ENCODE results near the gene GNAQ.
"Not testable (repeated sequence)": the region's sequence is repeated elsewhere in the genome, so short reads cannot be mapped to it uniquely, and the experiment has no call there.

GNAQ gene

GRCh38 chr9:77738932-77739331 is 292.7 kb downstream of the GNAQ start:
- Histone ChIP-seq H3K9ac (ENCODE audit: low read length) (no peak overlapping the region), H3K4me1 (ENCODE audit: control insufficient read depth, insufficient read depth, low read length) (peaks cover 17% of the 10 kb centered on the region), H3K4me3 (ENCODE audit: low read length) (no peak overlapping the region), H3K36me3 (ENCODE audit: control insufficient read depth, insufficient read depth, low read length, severe bottlenecking) (no peaks in the 10 kb centered on the region), H3K9me3 (ENCODE audit: control insufficient read depth, low read length) (no peaks in the 10 kb centered on the region), H3K27me3 (replicated peaks; ENCODE audit: control insufficient read depth, insufficient read depth, low read length) (no peaks in the 10 kb centered on the region)
- no peak for DNase-seq (ENCODE audit: low read depth)

GRCh38 chr9:77735494-77735893 is 296.1 kb downstream of the GNAQ start:
- no peak overlapping the region for H3K4me3 ChIP-seq (ENCODE audit: low read length)
- DNase-seq (ENCODE audit: low read depth) = no peak
- H3K9ac ChIP-seq (ENCODE audit: low read length) = no peak overlapping the region
- H3K9me3 ChIP-seq (ENCODE audit: control insufficient read depth, low read length) = no peaks in the 10 kb centered on the region
- H3K4me1 ChIP-seq (ENCODE audit: control insufficient read depth, insufficient read depth, low read length) = peaks cover 8% of the 10 kb centered on the region
- H3K36me3 ChIP-seq (ENCODE audit: control insufficient read depth, insufficient read depth, low read length, severe bottlenecking) = no peaks in the 10 kb centered on the region
- H3K27me3 ChIP-seq (replicated peaks; ENCODE audit: control insufficient read depth, insufficient read depth, low read length) = no peaks in the 10 kb centered on the region

GRCh38 chr9:77731930-77732329 is 299.7 kb downstream of the GNAQ start:
- Histone ChIP-seq H3K27me3 (replicated peaks; ENCODE audit: control insufficient read depth, insufficient read depth, low read length) (no peaks in the 10 kb centered on the region), H3K4me1 (ENCODE audit: control insufficient read depth, insufficient read depth, low read length) (peaks cover 8% of the 10 kb centered on the region), H3K9ac (ENCODE audit: low read length) (no peak overlapping the region), H3K9me3 (ENCODE audit: control insufficient read depth, low read length) (no peaks in the 10 kb centered on the region), H3K4me3 (ENCODE audit: low read length) (no peak overlapping the region), H3K36me3 (ENCODE audit: control insufficient read depth, insufficient read depth, low read length, severe bottlenecking) (peaks cover 14% of the 10 kb centered on the region)
- no peak for DNase-seq (ENCODE audit: low read depth)

- no peak overlapping the region for H3K9ac ChIP-seq (ENCODE audit: low read length)
- H3K27me3 ChIP-seq (replicated peaks; ENCODE audit: control insufficient read depth, insufficient read depth, low read length) = no peaks in the 10 kb centered on the region
- no peaks in the 10 kb centered on the region for H3K9me3 ChIP-seq (ENCODE audit: control insufficient read depth, low read length)
- DNase-seq (ENCODE audit: low read depth) = no peak
- peaks cover 22% of the 10 kb centered on the region for H3K36me3 ChIP-seq (ENCODE audit: control insufficient read depth, insufficient read depth, low read length, severe bottlenecking)
- peaks cover 8% of the 10 kb centered on the region for H3K4me1 ChIP-seq (ENCODE audit: control insufficient read depth, insufficient read depth, low read length)
- no peak overlapping the region for H3K4me3 ChIP-seq (ENCODE audit: low read length)
Observed at GRCh38 chr9:77731008-77731698, 300.5 kb downstream of the GNAQ start.

- Histone ChIP-seq H3K9me3 (ENCODE audit: control insufficient read depth, low read length) (no peaks in the 10 kb centered on the region), H3K4me3 (ENCODE audit: low read length) (no peak overlapping the region), H3K36me3 (ENCODE audit: control insufficient read depth, insufficient read depth, low read length, severe bottlenecking) (peaks cover 36% of the 10 kb centered on the region), H3K27me3 (replicated peaks; ENCODE audit: control insufficient read depth, insufficient read depth, low read length) (no peaks in the 10 kb centered on the region), H3K9ac (ENCODE audit: low read length) (no peak overlapping the region), H3K4me1 (ENCODE audit: control insufficient read depth, insufficient read depth, low read length) (no peaks in the 10 kb centered on the region)
- no peak for DNase-seq (ENCODE audit: low read depth)
Observed at GRCh38 chr9:77729177-77729576, 302.4 kb downstream of the GNAQ start.

- no peaks in the 10 kb centered on the region for H3K4me1 ChIP-seq (ENCODE audit: control insufficient read depth, insufficient read depth, low read length)
- no peak overlapping the region for H3K9ac ChIP-seq (ENCODE audit: low read length)
- no peaks in the 10 kb centered on the region for H3K27me3 ChIP-seq (replicated peaks; ENCODE audit: control insufficient read depth, insufficient read depth, low read length)
- no peak for DNase-seq (ENCODE audit: low read depth)
- peaks cover 39% of the 10 kb centered on the region for H3K36me3 ChIP-seq (ENCODE audit: control insufficient read depth, insufficient read depth, low read length, severe bottlenecking)
- no peaks in the 10 kb centered on the region for H3K9me3 ChIP-seq (ENCODE audit: control insufficient read depth, low read length)
- no peak overlapping the region for H3K4me3 ChIP-seq (ENCODE audit: low read length)
Observed at GRCh38 chr9:77726814-77727213, 304.8 kb downstream of the GNAQ start.

GRCh38 chr9:77726289-77726688 is 305.3 kb downstream of the GNAQ start:
- H3K4me1 ChIP-seq (ENCODE audit: control insufficient read depth, insufficient read depth, low read length) = no peaks in the 10 kb centered on the region
- DNase-seq (ENCODE audit: low read depth) = no peak
- no peaks in the 10 kb centered on the region for H3K27me3 ChIP-seq (replicated peaks; ENCODE audit: control insufficient read depth, insufficient read depth, low read length)
- H3K4me3 ChIP-seq (ENCODE audit: low read length) = no peak overlapping the region
- H3K9ac ChIP-seq (ENCODE audit: low read length) = no peak overlapping the region
- H3K9me3 ChIP-seq (ENCODE audit: control insufficient read depth, low read length) = no peaks in the 10 kb centered on the region
- peaks cover 39% of the 10 kb centered on the region for H3K36me3 ChIP-seq (ENCODE audit: control insufficient read depth, insufficient read depth, low read length, severe bottlenecking)

GRCh38 chr9:77725820-77726219 is 305.8 kb downstream of the GNAQ start:
- DNase-seq (ENCODE audit: low read depth) = no peak
- Histone ChIP-seq H3K4me3 (ENCODE audit: low read length) (no peak overlapping the region), H3K9me3 (ENCODE audit: control insufficient read depth, low read length) (no peaks in the 10 kb centered on the region), H3K4me1 (ENCODE audit: control insufficient read depth, insufficient read depth, low read length) (no peaks in the 10 kb centered on the region), H3K36me3 (ENCODE audit: control insufficient read depth, insufficient read depth, low read length, severe bottlenecking) (peaks cover 39% of the 10 kb centered on the region), H3K9ac (ENCODE audit: low read length) (no peak overlapping the region), H3K27me3 (replicated peaks; ENCODE audit: control insufficient read depth, insufficient read depth, low read length) (no peaks in the 10 kb centered on the region)

GRCh38 chr9:77725046-77725694 is 306.4 kb downstream of the GNAQ start:
- DNase-seq (ENCODE audit: low read depth) = no peak
- Histone ChIP-seq H3K9ac (ENCODE audit: low read length) (no peak overlapping the region), H3K9me3 (ENCODE audit: control insufficient read depth, low read length) (no peaks in the 10 kb centered on the region), H3K27me3 (replicated peaks; ENCODE audit: control insufficient read depth, insufficient read depth, low read length) (no peaks in the 10 kb centered on the region), H3K4me3 (ENCODE audit: low read length) (no peak overlapping the region), H3K36me3 (ENCODE audit: control insufficient read depth, insufficient read depth, low read length, severe bottlenecking) (peaks cover 39% of the 10 kb centered on the region), H3K4me1 (ENCODE audit: control insufficient read depth, insufficient read depth, low read length) (no peaks in the 10 kb centered on the region)

- H3K4me1 ChIP-seq (ENCODE audit: control insufficient read depth, insufficient read depth, low read length) = peaks cover 13% of the 10 kb centered on the region
- H3K9me3 ChIP-seq (ENCODE audit: control insufficient read depth, low read length) = not testable (repeated sequence)
Observed at GRCh38 chr9:77721156-77721555, 310.5 kb downstream of the GNAQ start.

GRCh38 chr9:77719321-77719720 is 312.3 kb downstream of the GNAQ start:
- peaks cover 17% of the 10 kb centered on the region for H3K4me1 ChIP-seq (ENCODE audit: control insufficient read depth, insufficient read depth, low read length)
- peaks cover 3% of the 10 kb centered on the region for H3K36me3 ChIP-seq (ENCODE audit: control insufficient read depth, insufficient read depth, low read length, severe bottlenecking)
- H3K4me3 ChIP-seq (ENCODE audit: low read length) = no peak overlapping the region
- H3K27me3 ChIP-seq (replicated peaks; ENCODE audit: control insufficient read depth, insufficient read depth, low read length) = no peaks in the 10 kb centered on the region
- no peaks in the 10 kb centered on the region for H3K9me3 ChIP-seq (ENCODE audit: control insufficient read depth, low read length)
- no peak for DNase-seq (ENCODE audit: low read depth)
- H3K9ac ChIP-seq (ENCODE audit: low read length) = no peak overlapping the region

More at GRCh38 chr9:77721156-77721555, 310.5 kb downstream of the GNAQ start:
- peaks cover 17% of the 10 kb centered on the region for H3K36me3 ChIP-seq (ENCODE audit: control insufficient read depth, insufficient read depth, low read length, severe bottlenecking)
- not testable (repeated sequence) for H3K4me3 ChIP-seq (ENCODE audit: low read length); DNase-seq (ENCODE audit: low read depth); H3K27me3 ChIP-seq (replicated peaks; ENCODE audit: control insufficient read depth, insufficient read depth, low read length); H3K9ac ChIP-seq (ENCODE audit: low read length)

- H3K4me1 ChIP-seq (ENCODE audit: control insufficient read depth, insufficient read depth, low read length) = peaks cover 25% of the 10 kb centered on the region
- not testable (repeated sequence) for H3K9me3 ChIP-seq (ENCODE audit: control insufficient read depth, low read length); H3K36me3 ChIP-seq (ENCODE audit: control insufficient read depth, insufficient read depth, low read length, severe bottlenecking); H3K9ac ChIP-seq (ENCODE audit: low read length); H3K27me3 ChIP-seq (replicated peaks; ENCODE audit: control insufficient read depth, insufficient read depth, low read length); H3K4me3 ChIP-seq (ENCODE audit: low read length)
- DNase-seq (ENCODE audit: low read depth) = peak; percentile 37
Observed at GRCh38 chr9:77718298-77718640, 313.3 kb downstream of the GNAQ start.
